Esophagus muscularis mucosa (tissue), 4 donors: Measurements from ENCODE around the gene HHATL.

Experiments used
- CTCF ChIP-seq, 3 experiments: fragments of 200-600 bp in 2 of 3; fragments of 450-650 bp in 1 of 3; sonication (generic) in 2 of 3; IDR thresholded peaks; one replicate each; pipeline ENCODE4 v1.5.1; 2017 to 2019; ENCODE audit warnings: antibody characterized with exemption in 3 of 3, mild to moderate bottlenecking in 2 of 3, moderate library complexity in 1 of 3
- EP300 ChIP-seq: sonication (generic); formaldehyde crosslinking; IDR thresholded peaks from one replicate; pipeline ENCODE4 v1.6.1; 2017; ENCODE audit warnings: antibody characterized with exemption
- POLR2A ChIP-seq: fragments of 450-650 bp; IDR thresholded peaks from one replicate; pipeline ENCODE4 v1.6.1; 2017; ENCODE audit warnings: antibody characterized with exemption, moderate library complexity, mild to moderate bottlenecking, low read depth
- POLR2AphosphoS5 ChIP-seq, 2 donors: sonication (generic); formaldehyde crosslinking; IDR thresholded peaks; one replicate each; pipeline ENCODE4 v1.6.1; 2017; ENCODE audit warnings: antibody characterized with exemption in 2 of 2

- TF ChIP-seq CTCF (IDR thresholded peaks at IDR 0.05) (no peak), POLR2A (no peak), EP300 (no peak), POLR2AphosphoS5 (IDR thresholded peaks at IDR 0.05) (no peak)
These were observed 26.7 kb downstream of the HHATL start for GRCh38 chr3:42675909-42676308.
